ENCODE results near the gene DST.

The DST gene

GRCh38 chr6:56424064-56424463, 218.6 kb downstream of the DST start:
- DNase-seq, result no peak

GRCh38 chr6:56420296-56420695, 222.4 kb downstream of the DST start:
- no peak for DNase-seq

- no peak for DNase-seq
Measured at GRCh38 chr6:56419191-56419590, 223.5 kb downstream of the DST start.

GRCh38 chr6:56417823-56418222, 224.9 kb downstream of the DST start:
- DNase-seq, result no peak

GRCh38 chr6:56416247-56416646, 226.4 kb downstream of the DST start:
- DNase-seq, result no peak

- no peak for DNase-seq
Measured at GRCh38 chr6:56408976-56409375, 233.7 kb downstream of the DST start.
